ENCODE results near the gene PRKD1. TPM values are rescaled to one million over a fixed set of nuclear protein-coding genes. Genes with fewer than 3 reads are reported as not detected.

Gene PRKD1
- total RNA-seq, 1 experiment from 2014 or later, result not detected

DNA sequence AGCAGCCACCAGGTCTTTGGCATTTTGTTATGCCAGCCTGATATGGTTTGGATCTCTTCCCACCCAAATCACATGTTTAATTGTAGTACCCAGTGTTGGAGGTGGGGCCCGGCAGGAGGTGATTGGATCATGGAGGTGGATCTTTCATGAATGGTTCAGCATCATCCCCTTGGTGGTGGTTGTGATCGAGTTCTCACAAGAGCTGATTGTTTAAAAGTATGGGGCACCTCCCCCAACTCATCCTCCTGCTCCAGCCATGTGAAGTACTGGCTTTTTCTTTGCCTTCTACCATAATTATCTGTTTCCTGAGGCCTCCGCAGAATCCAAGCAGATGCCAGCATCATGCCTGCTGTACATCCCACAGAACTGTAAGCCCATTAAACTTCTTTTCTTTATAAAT, 12.8 kb upstream of the PRKD1 start:
- RAD21 ChIA-PET (ENCODE audit: low non-redundant PET in 1 of 2, low total read pairs in 2 of 2, uncharacterized antibody in 2 of 2, unreplicated experiment in 2 of 2), result no interaction called here
- Histone ChIP-seq H3K9me2 (ENCODE audit: insufficient read depth) (no peaks in the 10 kb centered on the region), H3K4me1 (ENCODE audit: control insufficient read depth in 1 of 2, insufficient read depth in 2 of 2, low read length in 2 of 2) (no peaks in the 10 kb centered on the region), H3K4me2 (ENCODE audit: low read length) (no peak overlapping the region), H4K20me1 (ENCODE audit: insufficient read depth) (no peaks in the 10 kb centered on the region), H3K4me3 (replicated peaks in 1 of 2; ENCODE audit: low read depth in 1 of 2, low read length in 2 of 2) (no peak overlapping the region), H3K27me3 (ENCODE audit: insufficient read depth, low read length) (no peaks in the 10 kb centered on the region), H3K27ac (ENCODE audit: low read depth, low read length) (no peak overlapping the region), H3K36me3 (ENCODE audit: control insufficient read depth in 1 of 2, insufficient read depth in 2 of 2, low read length in 2 of 2) (no peaks in the 10 kb centered on the region), H3K9me3 (ENCODE audit: control insufficient read depth in 1 of 2, insufficient read depth in 1 of 2, low read depth in 1 of 2, low read length in 2 of 2) (peaks cover 11 to 23% of the 10 kb centered on the region in 2 experiments; a peak in 3 of 4 replicates), H2AFZ (ENCODE audit: low read depth, low read length, poor library complexity, severe bottlenecking) (no peak overlapping the region), H3K9ac (ENCODE audit: low read length) (no peak overlapping the region), H3K79me2 (ENCODE audit: insufficient read depth, low read length) (no peaks in the 10 kb centered on the region)
- TF ChIP-seq POLR2AphosphoS5 (IDR thresholded peaks at IDR 0.05; ENCODE audit: low read depth, low read length), result no peak
- TF ChIP-seq SP1 (IDR thresholded peaks at IDR 0.05; ENCODE audit: low read depth), result no peak
- no peak for TF ChIP-seq POLR2A (IDR thresholded peaks at IDR 0.05; ENCODE audit: borderline replicate concordance, extremely low read depth, insufficient read depth, insufficient read length)
- TF ChIP-seq ZFX (IDR thresholded peaks at IDR 0.05), result no peak
- no peak for TF ChIP-seq EZH2phosphoT487 (IDR thresholded peaks at IDR 0.05; ENCODE audit: borderline replicate concordance)
- POLR2A ChIA-PET, result no interaction called here
- ATAC-seq (no peak), DNase-seq (ENCODE audit: low read depth, low spot score) (no peak)
- no TSS peak for BruUV-seq (replicated peaks)
- CTCF ChIA-PET, result no interaction called here
- intact Hi-C loops (cut with micrococcal nuclease), result no loop called here

DNA sequence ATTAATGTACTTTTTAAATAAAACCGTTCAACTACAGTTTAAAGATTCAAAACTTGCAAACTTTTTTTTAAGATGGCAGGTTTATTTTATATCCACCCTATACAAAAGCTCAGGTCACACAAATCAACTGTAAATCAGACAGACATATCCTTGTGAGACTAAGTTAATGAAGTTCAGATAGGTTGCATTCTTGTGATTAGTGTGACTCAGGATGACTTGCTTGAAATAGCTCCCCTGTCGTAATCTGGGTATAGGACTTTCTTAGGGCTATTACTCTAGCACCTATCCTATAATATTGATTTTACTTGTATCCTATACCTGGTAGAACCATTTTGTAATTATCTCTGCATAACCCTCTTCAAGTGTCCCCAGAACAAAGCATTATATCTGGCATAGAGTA, 9.5 kb upstream of the PRKD1 start:
- no peaks in the 10 kb centered on the region for H3K27me3 ChIP-seq (ENCODE audit: insufficient read depth, low read length)
- BruUV-seq (replicated peaks), result no TSS peak

More for the DNA sequence above, 9.5 kb upstream of the PRKD1 start:
- H3K9ac ChIP-seq (ENCODE audit: low read length), result no peak overlapping the region
- no peak for ATAC-seq
- no peaks in the 10 kb centered on the region for H3K36me3 ChIP-seq (ENCODE audit: control insufficient read depth in 1 of 2, insufficient read depth in 2 of 2, low read length in 2 of 2)
- intact Hi-C loops (cut with micrococcal nuclease), result no loop called here
- H3K4me1 ChIP-seq (ENCODE audit: control insufficient read depth in 1 of 2, insufficient read depth in 2 of 2, low read length in 2 of 2), result no peaks in the 10 kb centered on the region
- TF ChIP-seq SIN3A (IDR thresholded peaks at IDR 0.05; ENCODE audit: low read depth), result no peak
- no peak for TF ChIP-seq SP1 (IDR thresholded peaks at IDR 0.05; ENCODE audit: low read depth)
- TF ChIP-seq, protein P1, sequence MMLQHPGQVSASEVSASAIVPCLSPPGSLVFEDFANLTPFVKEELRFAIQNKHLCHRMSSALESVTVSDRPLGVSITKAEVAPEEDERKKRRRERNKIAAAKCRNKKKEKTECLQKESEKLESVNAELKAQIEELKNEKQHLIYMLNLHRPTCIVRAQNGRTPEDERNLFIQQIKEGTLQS (IDR thresholded peaks at IDR 0.05), result no peak
- no peak for TF ChIP-seq EZH2 (IDR thresholded peaks at IDR 0.05)
- no peak for TF ChIP-seq EGR1 (IDR thresholded peaks at IDR 0.05; ENCODE audit: low read depth)
- no peak for TF ChIP-seq ELF1 (IDR thresholded peaks at IDR 0.05; ENCODE audit: borderline replicate concordance, low read depth)
- TF ChIP-seq SRF (IDR thresholded peaks at IDR 0.05; ENCODE audit: low read depth), result no peak
- no peak for TF ChIP-seq POLR2A (IDR thresholded peaks at IDR 0.05; ENCODE audit: borderline replicate concordance, extremely low read depth, insufficient read depth, insufficient read length)
- no peaks in the 10 kb centered on the region for H3K9me2 ChIP-seq (ENCODE audit: insufficient read depth)
- no peak for DNase-seq (ENCODE audit: low read depth, low spot score)
- ChIA-PET POLR2A (no interaction called here), CTCF (no interaction called here), RAD21 (ENCODE audit: low non-redundant PET in 1 of 2, low total read pairs in 2 of 2, uncharacterized antibody in 2 of 2, unreplicated experiment in 2 of 2) (no interaction called here)
- no peaks in the 10 kb centered on the region for H4K20me1 ChIP-seq (ENCODE audit: insufficient read depth)
- H2AFZ ChIP-seq (ENCODE audit: low read depth, low read length, poor library complexity, severe bottlenecking), result no peak overlapping the region
- H3K4me2 ChIP-seq (ENCODE audit: low read length), result no peak overlapping the region
- no peak overlapping the region for H3K27ac ChIP-seq (ENCODE audit: low read depth, low read length)
- peaks cover 8 to 12% of the 10 kb centered on the region in 2 experiments; a peak in 2 of 4 replicates for H3K9me3 ChIP-seq (ENCODE audit: control insufficient read depth in 1 of 2, insufficient read depth in 1 of 2, low read depth in 1 of 2, low read length in 2 of 2)
- no peak overlapping the region for H3K4me3 ChIP-seq (replicated peaks in 1 of 2; ENCODE audit: low read depth in 1 of 2, low read length in 2 of 2)
- no peaks in the 10 kb centered on the region for H3K79me2 ChIP-seq (ENCODE audit: insufficient read depth, low read length)

All from HCT116 (cell line).